Testis (tissue), 3 donors: ENCODE results near the gene SREK1IP1. TPM values are rescaled to one million over a fixed set of nuclear protein-coding genes. Genes with fewer than 3 reads are reported as not detected.
"Not testable (repeated sequence)": the region's sequence is repeated elsewhere in the genome, so short reads cannot be mapped to it uniquely, and the experiment has no call there.

Experiments
- DNase-seq: peaks from one replicate; pipeline ENCODE4 v3.0.0-alpha.2; 2019
- H3K27ac ChIP-seq, 2 donors: fragments of 200-600 bp; sonication (generic); one replicate each; pipeline ENCODE4 v1.5.1; 2019
- H3K27me3 ChIP-seq: fragments of 200-600 bp; sonication (generic); one replicate; pipeline ENCODE4 v1.5.1; 2019
- H3K36me3 ChIP-seq: fragments of 200-600 bp; sonication (generic); one replicate; pipeline ENCODE4 v1.5.1; 2017; ENCODE audit warnings: low read depth; ENCODE audit errors: missing control alignments
- H3K4me1 ChIP-seq: fragments of 200-600 bp; sonication (generic); one replicate; pipeline ENCODE4 v1.5.1; 2019
- H3K4me3 ChIP-seq, 2 donors: fragments of 200-600 bp; sonication (generic); one replicate each; pipeline ENCODE4 v1.5.1; 2017 to 2019
- H3K9me3 ChIP-seq: fragments of 200-600 bp; sonication (generic); one replicate; pipeline ENCODE4 v1.5.1; 2017
- CTCF ChIP-seq, 3 experiments: fragments of 450-650 bp in 2 of 3; fragments of 200-600 bp in 1 of 3; sonication (generic) in 1 of 3; IDR thresholded peaks; one replicate each; pipeline ENCODE4 v1.5.1; 2016 to 2019; ENCODE audit warnings: antibody characterized with exemption in 3 of 3, mild to moderate bottlenecking in 2 of 3, moderate library complexity in 1 of 3
- POLR2A ChIP-seq: fragments of 450-650 bp; IDR thresholded peaks from one replicate; pipeline ENCODE4 v1.6.1; 2017; ENCODE audit warnings: antibody characterized with exemption, mild to moderate bottlenecking, moderate library complexity
- WGBS, 2 donors: methylation state at CpG; one replicate each; pipeline ENCODE4 v1.1.5; 2018; 5-methylcytosine and 5-hydroxymethylcytosine counted together
- intact Hi-C: fragments of 100-400 bp; cut with DNase I; formaldehyde crosslinking; loops from one replicate; pipeline ENCODE4 v1.15.1; 2023; ENCODE audit warnings: low total_unique reads
- polyA plus RNA-seq: library from polyadenylated mRNA; stranded (reverse); fragments of 350-450 nt; fragmentation: Illumina TruSeq; extraction: RNeasy Lipid Tissue Mini Kit (QIAGEN cat#74804); gene quantifications from one replicate; pipeline ENCODE4 v1.2.3, GENCODE V29; 2014; ENCODE audit warnings: low read depth, low replicate concordance; ENCODE audit not compliant: insufficient read depth
- total RNA-seq, 2 donors: library from RNA; depleted of rRNA; stranded (reverse); fragments of >200 nt; gene quantifications; one replicate each; pipeline ENCODE4 v1.2.3, GENCODE V29; 2016

SREK1IP1 gene
- total and polyA plus RNA-seq, 3 donors from 2014 or later = 3.4 to 10.4 (median 9.0) TPM

GRCh38 chr5:64707191-64707590 is 61.3 kb downstream of the SREK1IP1 start:
- Histone ChIP-seq H3K27me3 (no peaks in the 10 kb centered on the region), H3K4me3 (no peak overlapping the region), H3K36me3 (no peaks in the 10 kb centered on the region), H3K27ac (no peak overlapping the region), H3K9me3 (no peaks in the 10 kb centered on the region), H3K4me1 (no peaks in the 10 kb centered on the region)
- DNase-seq = no peak
- 86 to 87% methylated on average over 2 of the region's 2 CpGs for WGBS, 2 donors
- intact Hi-C loops = no loop called here
- TF ChIP-seq CTCF (IDR thresholded peaks at IDR 0.05) = no peak
- TF ChIP-seq POLR2A = no peak

- H3K27me3 ChIP-seq, intact Hi-C loops, H3K4me3 ChIP-seq, DNase-seq, H3K9me3 ChIP-seq, H3K27ac ChIP-seq, H3K4me1 ChIP-seq, H3K36me3 ChIP-seq: not testable (repeated sequence)
- WGBS, 2 donors = 45 to 46% methylated on average over 2 of the region's 2 CpGs
Measured at GRCh38 chr5:64706074-64706473, 62.4 kb downstream of the SREK1IP1 start.

GRCh38 chr5:64700765-64701164 is 67.7 kb downstream of the SREK1IP1 start:
- DNase-seq = no peak
- Histone ChIP-seq H3K9me3 (no peaks in the 10 kb centered on the region), H3K27ac (no peak overlapping the region), H3K4me1 (no peaks in the 10 kb centered on the region), H3K36me3 (no peaks in the 10 kb centered on the region), H3K27me3 (no peaks in the 10 kb centered on the region), H3K4me3 (no peak overlapping the region)
- WGBS, 2 donors = 91 to 98% methylated on average over 4 of the region's 4 CpGs
- intact Hi-C loops = no loop called here
- TF ChIP-seq POLR2A (no peak), CTCF (IDR thresholded peaks at IDR 0.05) (no peak)

- DNase-seq, H3K36me3 ChIP-seq, H3K4me3 ChIP-seq, H3K9me3 ChIP-seq, H3K27ac ChIP-seq, H3K4me1 ChIP-seq, intact Hi-C loops, H3K27me3 ChIP-seq: not testable (repeated sequence)
- WGBS, 2 donors = 81 to 87% methylated on average over 7 of the region's 7 CpGs
Measured at GRCh38 chr5:64696414-64696813, 72.1 kb downstream of the SREK1IP1 start.

GRCh38 chr5:64693636-64694035 is 74.9 kb downstream of the SREK1IP1 start:
- Histone ChIP-seq H3K36me3 (no peaks in the 10 kb centered on the region), H3K27me3 (no peaks in the 10 kb centered on the region), H3K4me3 (no peak overlapping the region), H3K4me1 (peaks cover 4% of the 10 kb centered on the region), H3K9me3 (no peaks in the 10 kb centered on the region), H3K27ac (no peak overlapping the region)
- DNase-seq = no peak
- TF ChIP-seq CTCF (IDR thresholded peaks at IDR 0.05) (no peak), POLR2A (no peak)
- 68 to 91% methylated on average over 2 of the region's 2 CpGs for WGBS, 2 donors
- intact Hi-C loops = no loop called here

- WGBS, 2 donors = 41 to 47% methylated on average over 3 of the region's 3 CpGs
- H3K27me3 ChIP-seq = no peaks in the 10 kb centered on the region
- no peak for DNase-seq
Measured at GRCh38 chr5:64691291-64691690, 77.2 kb downstream of the SREK1IP1 start.

More at GRCh38 chr5:64691291-64691690, 77.2 kb downstream of the SREK1IP1 start:
- TF ChIP-seq POLR2A (no peak), CTCF (IDR thresholded peaks at IDR 0.05) (no peak)
- Histone ChIP-seq H3K9me3 (no peaks in the 10 kb centered on the region), H3K4me1 (peaks cover 4% of the 10 kb centered on the region), H3K27ac (no peak overlapping the region), H3K4me3 (no peak overlapping the region), H3K36me3 (no peaks in the 10 kb centered on the region)
- intact Hi-C loops = no loop called here
